Astrocyte (in vitro differentiated cells and primary cell): Measurements from ENCODE around the gene COL5A1. TPM values are rescaled to one million over a fixed set of nuclear protein-coding genes. Genes with fewer than 3 reads are reported as not detected.

ENCODE experiments used
- DNase-seq: peaks from one replicate; pipeline ENCODE4 v3.0.0-alpha.2; 2010; ENCODE audit warnings: low read depth
- FAIRE-seq: peaks from 2 replicates; lab custom pipeline; 2011; peaks lifted over from hg19 to GRCh38; lab: Jason Lieb, UNC
- H2AFZ ChIP-seq: 2 replicates; pipeline ENCODE4 v1.6.0; 2012; ENCODE audit warnings: low read depth, low read length, inconsistent platforms
- H3K27ac ChIP-seq: 2 replicates; pipeline ENCODE4 v1.5.1; 2011; ENCODE audit warnings: low read depth, low read length, inconsistent platforms
- H3K27me3 ChIP-seq: 2 replicates; pipeline ENCODE4 v1.6.0; 2011; ENCODE audit warnings: low read length, inconsistent platforms; ENCODE audit not compliant: insufficient read depth
- H3K36me3 ChIP-seq: 2 replicates; pipeline ENCODE4 v1.5.1; 2011; ENCODE audit warnings: low read length, inconsistent platforms; ENCODE audit not compliant: insufficient read depth
- H3K4me1 ChIP-seq: 2 replicates; pipeline ENCODE4 v1.5.1; 2011; ENCODE audit warnings: low read length, inconsistent platforms; ENCODE audit not compliant: insufficient read depth
- H3K4me2 ChIP-seq: 2 replicates; pipeline ENCODE4 v1.6.0; 2012; ENCODE audit warnings: low read length, inconsistent platforms
- H3K4me3 ChIP-seq: 2 replicates; pipeline ENCODE4 v1.5.1; 2011; ENCODE audit warnings: low read depth, mild to moderate bottlenecking, low read length, inconsistent platforms; ENCODE audit not compliant: insufficient read depth
- H3K79me2 ChIP-seq: 2 replicates; pipeline ENCODE4 v1.6.0; 2012; ENCODE audit warnings: mild to moderate bottlenecking, low read length, inconsistent platforms; ENCODE audit not compliant: insufficient read depth
- H3K9ac ChIP-seq: 2 replicates; pipeline ENCODE4 v1.6.0; 2012; ENCODE audit warnings: mild to moderate bottlenecking, low read length, inconsistent platforms
- H3K9me3 ChIP-seq: 2 replicates; pipeline ENCODE4 v1.5.1; 2012; ENCODE audit warnings: low read depth, mild to moderate bottlenecking, low read length, inconsistent platforms; ENCODE audit not compliant: insufficient read depth
- H4K20me1 ChIP-seq: 2 replicates; pipeline ENCODE4 v1.6.0; 2012; ENCODE audit warnings: low read length, inconsistent platforms; ENCODE audit not compliant: insufficient read depth
- H3K27ac Mint-ChIP-seq: one replicate; pipeline ENCODE4 v1.8.0; 2021; ENCODE audit warnings: mild to moderate bottlenecking, mixed read lengths; ENCODE audit not compliant: unreplicated experiment
- H3K27me3 Mint-ChIP-seq: one replicate; pipeline ENCODE4 v1.8.0; 2021; ENCODE audit warnings: low read depth, mixed read lengths; ENCODE audit not compliant: unreplicated experiment
- H3K36me3 Mint-ChIP-seq: one replicate; pipeline ENCODE4 v1.8.0; 2021; ENCODE audit warnings: low read depth, mixed read lengths; ENCODE audit not compliant: unreplicated experiment
- H3K4me1 Mint-ChIP-seq: one replicate; pipeline ENCODE4 v1.8.0; 2021; ENCODE audit warnings: low read depth, mixed read lengths; ENCODE audit not compliant: unreplicated experiment
- H3K4me3 Mint-ChIP-seq: one replicate; pipeline ENCODE4 v1.8.0; 2021; ENCODE audit warnings: mild to moderate bottlenecking, moderate library complexity, mixed read lengths; ENCODE audit not compliant: unreplicated experiment
- H3K9me3 Mint-ChIP-seq: one replicate; pipeline ENCODE4 v1.8.0; 2021; ENCODE audit warnings: mild to moderate bottlenecking, mixed read lengths; ENCODE audit not compliant: unreplicated experiment
- CTCF ChIP-seq: IDR thresholded peaks from 2 replicates; pipeline ENCODE4 v1.5.1; 2011; ENCODE audit warnings: low read depth, mild to moderate bottlenecking, inconsistent platforms, low read length, moderate library complexity; ENCODE audit not compliant: insufficient read depth
- EZH2 ChIP-seq: IDR thresholded peaks from 2 replicates; pipeline ENCODE4 v1.6.1; 2012; ENCODE audit warnings: mild to moderate bottlenecking, low read length, inconsistent platforms; ENCODE audit not compliant: insufficient read depth
- total RNA-seq: library from RNA; stranded (reverse); gene quantifications from 2 replicates; pipeline ENCODE4 v1.2.1, GENCODE V29; 2021

Gene COL5A1
- total RNA-seq, 1 donor from 2014 or later: 1,055 TPM

GRCh38 chr9:134735441-134736175, 94.0 kb downstream of the COL5A1 start:
- Mint-ChIP-seq H3K4me3 (no peak overlapping the region), H3K27me3 (no peaks in the 10 kb centered on the region), H3K4me1 (peaks cover 34% of the 10 kb centered on the region), H3K27ac (peak overlapping the region; percentile 79), H3K36me3 (peaks cover 21% of the 10 kb centered on the region), H3K9me3 (peaks cover 4% of the 10 kb centered on the region)
- Histone ChIP-seq H3K4me1 (peaks cover 16% of the 10 kb centered on the region), H3K79me2 (peaks cover 59% of the 10 kb centered on the region), H3K27ac (no peak overlapping the region), H3K9ac (no peak overlapping the region), H3K36me3 (peaks cover 45% of the 10 kb centered on the region), H3K9me3 (no peaks in the 10 kb centered on the region), H3K4me2 (no peak overlapping the region), H2AFZ (no peak overlapping the region), H4K20me1 (peaks cover 100% of the 10 kb centered on the region), H3K4me3 (no peak overlapping the region), H3K27me3 (no peaks in the 10 kb centered on the region)
- no peak for DNase-seq
- TF ChIP-seq EZH2: no peak
- no peak for TF ChIP-seq CTCF
- no peak for FAIRE-seq

GRCh38 chr9:134736791-134737497, 95.3 kb downstream of the COL5A1 start:
- Histone ChIP-seq H3K36me3 (peaks cover 45% of the 10 kb centered on the region), H3K27ac (no peak overlapping the region), H3K9ac (no peak overlapping the region), H3K4me1 (peaks cover 16% of the 10 kb centered on the region), H3K9me3 (no peaks in the 10 kb centered on the region), H3K4me2 (no peak overlapping the region), H2AFZ (no peak overlapping the region), H3K4me3 (no peak overlapping the region), H3K27me3 (no peaks in the 10 kb centered on the region), H4K20me1 (peaks cover 100% of the 10 kb centered on the region), H3K79me2 (peaks cover 57% of the 10 kb centered on the region)
- FAIRE-seq (no peak), DNase-seq (no peak)
- Mint-ChIP-seq H3K4me3 (no peak overlapping the region), H3K27ac (peak overlapping the region; percentile 63), H3K27me3 (no peaks in the 10 kb centered on the region), H3K9me3 (peaks cover 2% of the 10 kb centered on the region), H3K4me1 (peaks cover 37% of the 10 kb centered on the region), H3K36me3 (peaks cover 24% of the 10 kb centered on the region)
- no peak for TF ChIP-seq EZH2
- no peak for TF ChIP-seq CTCF
